Measurements from ENCODE around the gene IQSEC1.

IQSEC1 gene

GRCh38 chr3:12929801-12930200 is 143.4 kb downstream of the IQSEC1 start:
- no peak for FAIRE-seq

GRCh38 chr3:12926660-12927059 is 146.6 kb downstream of the IQSEC1 start:
- no peak for FAIRE-seq

GRCh38 chr3:12925648-12926047 is 147.6 kb downstream of the IQSEC1 start:
- FAIRE-seq, result no peak

- no peak for FAIRE-seq
Observed at GRCh38 chr3:12924437-12924836, 148.8 kb downstream of the IQSEC1 start.

GRCh38 chr3:12922881-12923431 is 150.3 kb downstream of the IQSEC1 start:
- no peak for FAIRE-seq

GRCh38 chr3:12922306-12922705 is 150.9 kb downstream of the IQSEC1 start:
- no peak for FAIRE-seq

GRCh38 chr3:12921736-12922135 is 151.5 kb downstream of the IQSEC1 start:
- FAIRE-seq, result no peak

- no peak for FAIRE-seq
Observed at GRCh38 chr3:12920967-12921366, 152.3 kb downstream of the IQSEC1 start.

- FAIRE-seq, result no peak
Observed at GRCh38 chr3:12919205-12919604, 154.0 kb downstream of the IQSEC1 start.

- no peak for FAIRE-seq
Observed at GRCh38 chr3:12918231-12918630, 155.0 kb downstream of the IQSEC1 start.

- FAIRE-seq, result no peak
Observed at GRCh38 chr3:12916159-12916558, 157.1 kb downstream of the IQSEC1 start.

- FAIRE-seq, result no peak
Observed at GRCh38 chr3:12914088-12914487, 159.1 kb downstream of the IQSEC1 start.

GRCh38 chr3:12911881-12912415 is 161.3 kb downstream of the IQSEC1 start:
- no peak for FAIRE-seq

- FAIRE-seq, result no peak
Observed at GRCh38 chr3:12910356-12911099, 162.7 kb downstream of the IQSEC1 start.

GRCh38 chr3:12909710-12910109 is 163.5 kb downstream of the IQSEC1 start:
- no peak for FAIRE-seq

- FAIRE-seq, result no peak
Observed at GRCh38 chr3:12908859-12909258, 164.4 kb downstream of the IQSEC1 start.

GRCh38 chr3:12908136-12908730 is 165.0 kb downstream of the IQSEC1 start:
- FAIRE-seq, result no peak

GRCh38 chr3:12907729-12908128 is 165.5 kb downstream of the IQSEC1 start:
- FAIRE-seq, result no peak

- no peak for FAIRE-seq
Observed at GRCh38 chr3:12907296-12907695, 165.9 kb downstream of the IQSEC1 start.

GRCh38 chr3:12906916-12907290 is 166.3 kb downstream of the IQSEC1 start:
- FAIRE-seq, result no peak

GRCh38 chr3:12906141-12906915 is 166.9 kb downstream of the IQSEC1 start:
- no peak for FAIRE-seq

- FAIRE-seq, result no peak
Observed at GRCh38 chr3:12905316-12906071, 167.7 kb downstream of the IQSEC1 start.

GRCh38 chr3:12904951-12905315 is 168.3 kb downstream of the IQSEC1 start:
- no peak for FAIRE-seq

Measured in TTC549 (cell line).